CD4-positive, alpha-beta T cell treated with Interleukin-2 at 100 ng/mL for 4 hours (primary cell): ENCODE data around the gene ERCC1.

ENCODE experiments used
- DNase-seq: peaks from one replicate; pipeline ENCODE4 v3.0.0-alpha.2; 2020; ENCODE audit warnings: low spot score

Gene ERCC1

GRCh38 chr19:45423589-45424190, at the start of gene ERCC1:
Gene ERCC1, minus strand, starts transcription at chr19:45423917. Its CDS starts 543 bp downstream, at chr19:45423374.
- peak; percentile 63 for DNase-seq

- no peak for DNase-seq
These were observed 49.6 kb upstream of the ERCC1 start for GRCh38 chr19:45473367-45473681.

GRCh38 chr19:45472563-45473366, 49.0 kb upstream of the ERCC1 start:
- DNase-seq: no peak

GRCh38 chr19:45471931-45472562, 48.3 kb upstream of the ERCC1 start:
- DNase-seq: no peak

- DNase-seq: no peak
These were observed 47.6 kb upstream of the ERCC1 start for GRCh38 chr19:45471111-45471930.

- DNase-seq: no peak
These were observed 47.0 kb upstream of the ERCC1 start for GRCh38 chr19:45470762-45471081.

GRCh38 chr19:45469945-45470761, 46.4 kb upstream of the ERCC1 start:
- peak; percentile 38 for DNase-seq

- DNase-seq: peak; percentile 95
These were observed 45.6 kb upstream of the ERCC1 start for GRCh38 chr19:45469132-45469944.

- DNase-seq: no peak
These were observed 45.0 kb upstream of the ERCC1 start for GRCh38 chr19:45468803-45469131.

- peak; percentile 52 for DNase-seq
These were observed 44.5 kb upstream of the ERCC1 start for GRCh38 chr19:45468159-45468651.

GRCh38 chr19:45467456-45468158, 43.9 kb upstream of the ERCC1 start, which contains the start of gene FOSB:
Gene FOSB, plus strand, starts transcription at chr19:45467996. Its CDS starts 591 bp downstream, at chr19:45468587.
- DNase-seq: peak; percentile 96

- no peak for DNase-seq
These were observed 43.4 kb upstream of the ERCC1 start for GRCh38 chr19:45467115-45467455.

- no peak for DNase-seq
These were observed 41.2 kb upstream of the ERCC1 start for GRCh38 chr19:45464852-45465441.

GRCh38 chr19:45464274-45464673, 40.6 kb upstream of the ERCC1 start:
- no peak for DNase-seq

GRCh38 chr19:45463241-45463640, 39.5 kb upstream of the ERCC1 start:
- no peak for DNase-seq

- no peak for DNase-seq
These were observed 38.5 kb upstream of the ERCC1 start for GRCh38 chr19:45462174-45462573.

GRCh38 chr19:45460807-45461347, 37.2 kb upstream of the ERCC1 start:
- no peak for DNase-seq

GRCh38 chr19:45457776-45458175, 34.1 kb upstream of the ERCC1 start:
- DNase-seq: no peak

- DNase-seq: no peak
These were observed 32.7 kb upstream of the ERCC1 start for GRCh38 chr19:45456500-45456815.
